Activated CD8-positive, alpha-beta memory T cell treated with anti-CD3 and anti-CD28 coated beads for 48 hours (primary cell): Measurements from ENCODE around the gene RCSD1.

Source experiments
- DNase-seq, 3 experiments: peaks; one replicate each; pipeline ENCODE4 v3.0.0-alpha.2; 2020; ENCODE audit warnings: low read depth in 2 of 3, low spot score in 2 of 3

The RCSD1 gene

DNA sequence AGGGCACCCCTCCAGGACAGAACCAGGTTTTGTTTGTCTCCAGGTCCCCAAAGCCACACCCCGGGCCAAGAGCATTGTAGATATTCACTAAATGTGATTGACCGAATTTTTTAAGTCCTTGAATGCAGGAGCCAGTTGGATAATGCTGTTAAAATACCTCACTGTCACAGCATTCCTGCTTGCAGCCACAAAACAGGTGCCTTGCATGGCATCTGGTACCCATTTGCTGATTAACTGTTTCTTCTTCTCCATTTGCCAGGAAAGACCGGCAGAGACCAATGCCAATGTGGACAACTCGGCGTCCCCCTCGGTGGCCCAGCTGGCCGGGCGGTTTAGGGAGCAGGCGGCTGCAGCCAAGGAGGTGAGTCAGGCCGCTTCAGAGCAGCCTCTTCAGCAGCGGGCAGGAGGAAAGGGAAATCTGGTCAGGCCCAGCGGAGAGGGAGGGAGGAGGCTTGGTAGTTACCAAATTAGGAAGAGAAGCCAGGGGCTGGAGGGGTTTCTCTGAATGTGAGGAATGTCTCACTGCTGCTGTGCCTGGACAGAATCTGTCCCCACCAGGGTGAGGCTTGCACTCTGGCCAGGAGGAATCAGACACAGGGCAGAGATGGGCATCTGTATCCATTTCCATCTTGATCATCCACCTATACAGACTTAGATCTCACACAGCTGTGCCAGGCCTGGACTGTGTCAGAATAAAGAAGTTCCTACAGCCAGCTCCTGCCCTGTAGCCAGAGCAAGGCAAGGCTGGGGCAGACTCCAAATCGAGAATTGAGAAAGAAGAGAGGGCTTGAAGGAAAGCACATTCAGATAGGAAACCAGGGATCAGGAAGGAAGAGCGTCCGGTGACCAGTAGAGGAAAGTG lies 53.8 kb downstream of the RCSD1 start:
- DNase-seq = no peak

DNA sequence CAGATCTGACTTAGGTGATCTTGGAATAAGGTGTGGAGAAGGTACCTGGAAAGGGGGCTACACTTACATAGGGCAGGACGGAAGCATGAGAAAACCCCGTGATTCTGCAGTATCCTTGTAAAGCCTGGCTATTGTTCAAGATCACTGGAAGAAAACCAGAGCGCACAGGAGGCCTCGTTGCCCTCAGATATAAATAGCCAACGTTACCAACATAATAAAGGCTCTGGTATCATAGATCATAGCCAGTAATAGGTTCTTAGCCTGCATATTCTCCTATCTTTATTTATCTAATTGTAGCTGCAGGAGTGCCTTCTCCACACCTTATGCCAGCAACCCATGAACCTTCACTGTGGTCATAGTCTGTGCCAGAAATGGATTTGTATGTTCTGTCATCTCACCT lies 55.8 kb downstream of the RCSD1 start:
- no peak for DNase-seq

DNA sequence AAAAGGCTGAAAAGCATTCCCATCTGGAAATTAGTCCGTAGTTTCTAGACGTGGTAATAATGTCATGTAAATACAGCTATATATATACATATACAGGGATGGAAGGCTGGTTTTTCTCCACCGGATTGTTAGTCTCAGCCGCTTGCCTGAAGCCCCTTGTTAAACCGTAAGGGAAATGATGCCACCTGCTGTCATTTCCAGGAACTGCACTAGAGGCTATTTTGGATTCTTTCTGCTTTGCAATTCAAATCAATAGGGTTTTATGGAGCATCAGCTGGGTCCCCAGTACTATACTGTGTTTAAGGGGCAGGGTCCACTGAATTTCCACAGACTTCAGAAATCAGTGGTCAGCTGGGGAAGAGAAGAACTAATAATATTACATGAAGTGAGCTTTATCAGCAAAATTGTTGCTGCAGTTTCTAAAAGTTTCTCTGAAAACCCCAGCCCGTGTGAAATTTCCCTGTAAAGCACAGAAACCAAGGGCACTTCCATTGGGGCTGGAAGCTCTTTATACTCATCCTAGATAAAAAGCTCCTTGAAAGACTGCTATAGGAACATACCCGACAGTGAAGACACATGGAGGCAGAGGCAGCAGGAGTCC lies 58.0 kb downstream of the RCSD1 start:
- peak; percentile 23 to 80 (median 63) for DNase-seq

DNA sequence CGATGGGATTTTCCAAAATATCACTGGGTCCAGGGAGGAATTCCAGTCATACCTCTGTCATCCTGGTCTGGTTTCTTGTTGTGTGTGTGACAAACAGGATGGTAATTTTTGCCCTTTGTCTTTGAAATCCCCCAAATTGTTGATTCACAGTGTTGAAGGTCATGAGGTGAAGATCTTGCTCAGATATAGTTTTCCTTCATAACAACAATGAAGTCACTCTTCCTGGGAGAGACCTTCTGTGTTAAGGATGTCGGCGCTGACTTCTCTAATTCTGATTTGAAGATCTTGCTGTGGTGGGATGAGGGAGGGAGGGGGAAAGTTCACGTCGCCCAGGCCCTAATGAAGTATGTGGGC lies 59.5 kb downstream of the RCSD1 start:
- no peak for DNase-seq

DNA sequence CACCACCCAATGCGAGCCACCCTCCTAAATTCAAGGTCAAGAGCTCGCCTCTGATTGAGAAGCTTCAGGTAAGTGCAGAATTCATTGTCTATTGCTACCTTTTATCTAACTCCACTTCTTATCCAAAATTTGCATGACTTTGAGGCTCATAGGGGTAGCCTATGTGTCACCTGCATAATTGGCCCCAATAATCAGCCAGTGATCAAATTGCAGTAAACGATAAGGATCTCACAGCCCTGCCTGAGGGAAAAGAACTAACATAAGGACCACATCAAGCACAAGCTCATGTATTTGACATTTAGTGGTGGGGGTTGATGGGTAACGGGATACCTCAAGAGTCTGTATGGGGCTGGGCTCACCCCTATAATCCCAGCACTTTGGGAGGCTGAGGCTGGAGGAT lies 60.0 kb downstream of the RCSD1 start:
- DNase-seq = no peak

DNA sequence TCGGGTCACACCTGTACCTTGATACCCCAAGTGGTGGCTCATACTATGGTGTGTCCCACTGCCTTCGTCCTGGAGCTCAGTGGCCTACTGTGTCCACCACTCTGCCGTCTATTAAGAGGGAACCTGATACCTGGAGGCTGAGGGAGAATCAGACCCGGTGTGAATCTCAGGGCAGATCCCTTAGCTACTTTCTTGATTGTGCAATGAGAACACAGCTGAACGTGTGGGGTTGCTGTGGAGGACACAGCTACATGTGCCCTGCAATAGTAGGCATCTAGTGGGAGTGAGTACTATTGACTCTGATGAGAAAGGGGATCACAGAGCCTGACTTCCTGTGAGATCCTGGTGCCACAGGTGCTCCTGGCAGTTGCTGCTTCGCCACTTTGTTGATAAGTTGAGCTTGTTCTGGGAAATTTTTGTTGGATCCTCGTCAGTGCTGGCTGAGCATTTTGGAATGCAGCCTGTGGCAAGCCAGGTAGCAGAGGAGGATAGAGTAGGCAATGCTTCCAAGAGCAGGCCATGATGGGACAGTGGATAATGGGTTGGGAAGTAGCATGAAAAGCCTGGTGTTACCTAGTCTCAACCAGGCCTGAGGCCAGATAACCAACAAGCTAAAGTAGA lies 63.5 kb downstream of the RCSD1 start:
- no peak for DNase-seq

DNA sequence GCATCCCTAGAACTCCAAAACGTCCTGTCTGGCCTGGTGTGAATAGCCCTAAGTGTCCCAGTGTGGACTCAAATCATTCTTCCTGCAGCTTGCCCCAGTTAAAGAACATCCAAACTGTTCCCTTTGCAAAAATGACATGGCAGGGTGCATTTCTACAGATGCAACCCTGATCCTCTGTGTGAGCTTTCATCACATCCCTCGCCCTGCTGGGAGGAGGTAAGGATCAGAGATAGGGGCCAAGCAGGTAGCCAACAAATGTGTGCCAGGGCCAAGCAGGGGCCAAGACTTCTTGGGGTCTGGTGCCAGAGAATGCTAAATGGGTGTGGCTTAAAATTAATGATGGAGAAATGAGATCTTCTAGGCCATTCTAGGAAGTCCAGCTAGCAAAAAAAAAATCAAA lies 64.7 kb downstream of the RCSD1 start:
- no peak for DNase-seq

DNA sequence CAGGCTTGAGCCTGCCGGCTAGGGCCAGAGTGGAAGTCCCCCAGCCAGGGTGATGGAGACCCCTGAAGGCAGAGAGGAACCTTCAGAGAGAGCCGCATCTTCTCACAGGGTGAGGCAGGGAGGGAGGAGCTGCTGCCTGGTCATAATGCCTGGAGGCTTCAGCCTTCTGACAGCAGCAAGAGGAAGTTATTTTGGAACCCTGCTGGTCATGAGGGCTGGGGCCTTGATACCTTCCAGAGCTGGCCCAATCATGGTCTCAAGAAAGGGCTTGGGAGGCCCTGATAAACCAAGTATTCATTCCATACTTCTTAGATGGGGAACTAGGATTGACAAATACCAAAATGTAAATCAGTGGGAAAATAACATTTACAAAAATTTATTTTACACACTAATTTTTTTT lies 65.1 kb downstream of the RCSD1 start:
- DNase-seq = no peak

DNA sequence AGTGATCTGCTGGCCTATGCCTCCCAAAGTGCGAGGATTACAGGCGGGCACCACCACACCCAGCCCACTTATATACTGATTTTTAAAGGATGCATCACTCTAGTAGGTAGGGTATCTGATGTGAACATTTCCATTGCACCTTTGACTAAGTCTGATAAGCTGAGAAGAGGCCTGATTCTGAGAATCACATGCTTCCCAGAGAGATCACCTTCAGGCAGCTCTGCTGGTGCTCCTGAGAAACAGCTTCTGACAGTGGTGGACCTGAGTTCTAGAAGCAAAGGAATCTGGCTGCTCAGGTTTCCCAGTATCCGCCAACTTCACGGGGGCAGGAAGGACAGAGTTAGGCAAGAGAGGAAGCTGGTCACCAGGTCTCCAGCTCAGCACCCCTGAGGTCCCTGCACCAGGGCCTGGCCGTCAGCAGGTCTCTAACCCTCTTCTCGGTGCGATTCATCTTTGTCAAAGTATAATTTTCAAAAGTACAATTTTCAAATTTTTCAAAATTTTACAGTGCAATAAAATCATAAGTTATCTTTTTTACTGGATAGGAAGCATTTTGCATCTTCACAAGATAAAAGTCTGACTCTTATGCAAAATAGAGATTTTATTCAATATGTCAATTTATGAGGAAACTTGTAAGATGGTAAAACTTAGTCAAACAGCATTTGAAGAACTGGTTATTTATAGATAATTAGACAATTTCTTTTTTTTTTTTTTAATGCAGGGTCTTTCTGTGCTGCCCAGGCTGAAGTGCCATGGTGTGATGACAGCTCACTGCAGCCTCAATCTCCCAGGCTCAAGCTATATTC lies 65.9 kb downstream of the RCSD1 start:
- DNase-seq = no peak

DNA sequence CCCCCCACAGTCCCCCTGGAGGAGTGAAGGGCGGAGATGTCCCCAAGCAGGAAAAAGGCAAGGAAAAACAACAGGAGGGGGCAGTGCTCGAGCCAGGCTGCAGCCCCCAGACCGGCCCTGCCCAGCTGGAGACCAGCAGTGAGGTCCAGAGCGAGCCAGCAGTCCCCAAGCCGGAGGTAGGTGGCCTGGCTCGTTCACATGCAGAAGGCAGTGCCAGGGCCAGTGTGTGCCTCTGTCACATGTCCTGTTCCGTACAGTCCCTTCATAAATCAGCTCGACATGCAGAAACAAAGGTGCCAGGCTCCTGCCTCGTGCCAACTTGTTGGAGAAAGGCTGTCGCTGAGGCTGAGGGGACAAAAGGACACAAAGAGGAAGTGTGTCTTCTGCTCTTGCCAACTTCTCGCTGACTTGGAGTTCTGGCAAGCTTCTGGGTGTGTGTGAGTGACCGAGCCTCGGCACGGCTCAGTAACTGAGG lies 67.7 kb downstream of the RCSD1 start:
- no peak for DNase-seq

DNA sequence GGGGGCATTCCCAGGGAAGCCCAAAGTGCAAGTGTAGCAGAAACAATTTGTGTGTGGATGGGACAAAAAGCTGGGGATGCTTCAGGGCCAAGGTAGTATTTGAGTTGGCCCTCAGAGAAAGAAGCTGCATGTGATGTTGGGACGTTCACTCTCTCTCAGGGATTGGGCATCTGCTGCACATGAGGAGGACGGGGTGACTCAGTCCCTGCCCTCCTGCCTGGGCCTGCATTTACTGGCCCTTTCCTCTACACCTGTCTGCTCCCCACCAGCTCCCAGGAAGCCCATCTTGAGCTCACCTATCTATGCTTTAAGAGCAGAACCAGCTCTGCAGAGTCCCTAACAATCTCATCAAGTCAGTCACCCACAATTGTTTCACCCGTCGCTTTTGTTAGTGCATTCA lies 68.3 kb downstream of the RCSD1 start:
- DNase-seq = no peak

DNA sequence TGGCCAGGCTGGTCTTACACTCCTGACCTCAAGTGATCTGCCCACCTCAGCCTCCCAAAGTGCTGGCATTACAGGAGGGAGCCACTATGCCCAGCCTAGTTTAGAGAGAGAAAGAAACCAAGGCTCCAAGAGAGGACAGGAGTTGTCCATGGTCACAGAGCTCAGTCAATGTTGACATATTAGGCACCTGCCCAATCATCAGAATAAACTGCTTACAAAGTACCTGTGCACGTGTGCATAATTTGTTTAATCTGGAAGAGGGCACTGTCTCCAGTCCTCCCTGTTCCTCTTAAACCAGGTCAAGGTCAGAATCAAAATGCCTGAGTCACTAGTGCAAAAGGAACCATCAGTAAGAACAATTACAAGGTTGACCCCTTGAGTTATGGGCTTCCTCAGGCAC lies 71.5 kb downstream of the RCSD1 start:
- no peak for DNase-seq

DNA sequence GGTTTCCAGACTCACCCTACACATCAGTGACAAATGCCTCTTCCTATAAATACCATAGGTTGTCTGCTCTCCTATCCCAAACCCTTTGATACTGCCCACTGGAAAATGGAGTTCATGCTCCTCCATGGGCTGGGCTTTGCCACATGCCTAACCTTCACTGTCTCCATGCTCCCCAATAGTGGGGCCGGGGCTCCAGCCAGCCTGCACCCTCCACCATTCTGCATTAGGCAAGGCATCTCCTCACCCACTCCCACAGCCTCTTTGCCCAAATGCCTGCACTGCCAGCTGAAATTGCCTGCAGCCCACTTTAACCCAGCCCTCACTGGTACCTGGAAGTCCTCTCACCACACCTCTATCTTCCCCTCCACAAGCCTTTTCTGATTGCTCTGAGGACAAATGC lies 73.5 kb downstream of the RCSD1 start:
- DNase-seq = no peak

DNA sequence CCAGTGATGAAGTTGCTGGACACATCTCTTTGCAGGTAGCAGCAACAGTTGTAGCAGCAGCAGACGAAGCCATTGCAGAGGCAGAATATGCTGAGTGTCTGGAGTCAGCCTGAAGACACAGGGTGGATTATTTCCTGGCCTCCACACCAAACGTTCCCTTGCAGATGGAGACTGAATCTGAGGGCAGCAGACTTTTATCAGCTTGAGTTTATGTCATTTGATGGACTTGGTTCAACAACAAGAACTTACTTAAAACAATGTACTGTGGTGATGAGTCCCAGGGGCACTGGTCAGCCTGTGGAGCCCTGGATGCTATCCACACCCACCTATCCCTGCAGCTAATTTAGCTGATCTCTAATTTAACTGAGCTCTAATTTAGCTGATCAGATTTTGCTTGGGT lies 74.7 kb downstream of the RCSD1 start:
- DNase-seq = no peak

DNA sequence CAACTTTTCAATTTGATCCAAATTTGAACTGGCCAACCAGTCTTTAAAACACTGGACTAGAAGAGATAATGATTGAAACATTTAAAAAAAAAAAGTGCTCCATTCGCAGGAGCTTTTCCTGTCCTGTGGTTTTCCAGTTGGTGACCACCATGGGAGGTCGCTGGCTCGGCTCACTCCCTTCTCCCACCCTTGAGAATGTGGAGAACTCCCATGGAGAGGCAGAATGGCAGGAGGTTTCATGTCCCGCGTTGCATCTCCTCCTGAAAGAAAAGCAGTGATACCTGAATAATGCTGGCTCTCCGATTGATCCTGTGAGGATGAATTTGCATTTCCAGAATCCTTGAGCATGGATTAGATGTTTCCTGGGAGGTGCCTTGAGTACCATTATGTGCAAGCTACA lies 75.2 kb downstream of the RCSD1 start:
- no peak for DNase-seq

DNA sequence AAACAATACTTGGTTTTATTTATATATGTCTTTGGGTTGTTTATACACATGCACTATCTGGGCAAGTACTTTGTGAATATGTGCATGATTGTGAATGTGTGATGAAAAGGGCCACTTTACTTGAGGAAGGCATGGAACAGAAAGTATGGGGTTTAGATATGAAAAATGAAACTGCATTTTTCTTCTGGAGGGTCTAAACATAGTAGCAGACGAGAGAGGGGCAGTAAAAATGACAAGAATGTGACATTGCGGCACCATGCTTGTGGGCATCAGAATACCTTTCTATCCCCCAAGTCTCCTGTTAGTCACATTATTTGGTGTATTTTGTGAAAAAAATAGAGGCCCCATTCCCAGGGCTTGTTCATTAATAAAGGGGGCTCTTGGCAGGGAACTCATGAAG lies 76.3 kb downstream of the RCSD1 start:
- DNase-seq = no peak

DNA sequence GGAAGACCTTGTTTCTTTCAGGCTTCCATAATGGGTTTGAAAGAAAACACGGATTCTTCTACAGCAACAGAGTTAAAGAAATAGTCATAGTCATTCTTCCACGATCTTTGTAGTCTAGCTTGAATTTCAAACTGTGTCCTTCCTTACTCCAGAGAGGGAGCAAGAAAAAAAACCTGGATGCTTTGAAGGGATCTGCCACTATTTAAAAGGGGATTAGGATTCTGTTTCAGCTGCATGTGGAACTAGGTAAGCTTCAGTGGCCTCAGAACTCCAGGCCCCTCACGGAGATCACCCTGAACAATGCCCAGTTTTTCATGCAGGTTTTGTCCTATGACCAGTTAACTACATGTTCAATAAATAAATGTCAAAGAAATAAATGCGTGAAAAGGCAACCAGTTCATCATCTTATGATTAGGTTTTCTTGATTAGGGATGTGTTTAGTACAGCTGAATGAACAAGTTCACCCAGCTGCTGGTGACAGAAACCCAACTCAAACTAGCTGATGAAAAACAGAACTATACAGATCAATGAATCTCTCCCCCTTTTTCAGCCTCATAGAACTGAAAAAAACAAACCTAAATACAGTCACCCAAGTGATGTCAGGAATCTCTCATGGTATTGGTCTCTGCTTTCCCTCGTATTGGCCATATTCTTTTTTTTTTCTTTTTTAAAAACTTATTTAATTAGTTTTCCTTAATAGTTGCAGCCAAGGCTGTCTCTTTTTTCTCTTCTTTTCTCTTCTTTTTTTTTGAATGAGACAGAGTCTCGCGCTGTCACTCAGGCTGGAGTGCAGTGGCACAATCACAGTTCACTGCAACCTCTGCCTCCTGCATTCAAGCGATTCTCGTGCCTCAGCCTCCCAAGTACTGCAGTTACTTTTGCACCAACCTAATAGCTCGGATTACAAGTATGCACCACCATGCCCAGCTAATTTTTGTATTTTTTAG lies 77.2 kb downstream of the RCSD1 start:
- no peak for DNase-seq

DNA sequence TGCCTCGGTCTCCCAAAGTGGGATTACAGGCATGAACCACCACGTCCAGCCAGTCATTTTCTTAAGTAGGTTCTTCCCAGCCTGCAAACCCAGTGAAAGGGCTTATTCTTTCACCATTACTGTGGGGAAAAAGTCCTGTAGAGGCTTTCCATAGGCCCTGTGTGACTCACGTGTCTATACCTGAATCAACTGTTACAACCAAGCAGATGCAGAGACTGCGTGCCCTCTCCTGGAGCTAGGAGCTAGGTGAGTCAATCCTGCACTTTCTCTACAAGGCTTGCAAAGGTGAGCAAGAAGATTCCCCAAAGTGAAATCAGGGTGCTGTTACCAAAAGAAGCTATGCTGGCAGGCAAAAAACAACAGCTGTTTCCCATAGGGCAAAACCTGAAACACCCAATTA lies 77.9 kb downstream of the RCSD1 start:
- DNase-seq = no peak

DNA sequence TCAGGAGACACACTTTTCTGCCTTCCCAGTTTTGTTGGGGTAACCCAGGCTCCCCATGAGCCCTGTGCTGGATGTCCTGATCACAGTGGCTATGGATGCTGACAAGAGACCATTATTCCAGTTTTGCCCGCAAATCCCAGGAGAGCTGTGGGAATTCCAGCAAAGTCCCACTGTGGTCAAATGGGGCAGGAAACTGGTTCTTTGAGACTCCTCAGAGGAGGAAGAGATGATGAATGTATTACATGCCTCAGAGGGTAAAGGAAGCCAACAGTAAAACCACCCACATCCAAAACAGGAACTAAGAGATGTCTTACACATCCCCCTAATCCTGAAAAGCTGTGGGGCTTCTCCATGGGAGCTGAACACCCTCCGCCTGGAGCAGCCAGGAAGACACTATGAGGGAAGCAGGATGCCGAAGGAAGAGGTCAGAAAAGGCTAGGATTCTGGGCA lies 78.9 kb downstream of the RCSD1 start:
- DNase-seq = no peak

DNA sequence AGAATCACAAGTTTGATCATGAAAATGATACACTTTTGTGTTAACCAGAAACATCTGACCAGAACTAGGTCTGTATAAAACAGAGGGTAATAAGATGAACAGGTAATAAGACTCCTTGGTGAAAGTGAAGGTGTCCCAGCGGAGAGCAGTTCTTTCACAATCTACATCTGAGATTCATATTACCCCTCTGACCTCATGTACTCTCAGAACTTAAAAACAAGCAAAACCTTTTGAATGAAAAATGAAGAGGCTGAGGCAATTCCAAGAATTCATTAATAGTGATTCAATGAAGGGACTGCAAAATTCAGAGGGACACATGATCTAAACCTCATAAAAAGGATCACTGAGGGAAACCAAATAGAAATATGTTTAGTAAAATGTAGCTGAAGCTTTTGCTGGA lies 80.8 kb downstream of the RCSD1 start:
- DNase-seq = no peak
